ENCODE measurements around the gene RSBN1. TPM values are rescaled to one million over a fixed set of nuclear protein-coding genes. Genes with fewer than 3 reads are reported as not detected.

Gene RSBN1
- total and polyA plus RNA-seq, 2 donors (not counting 1 experiment from before 2014, with no cell fraction given), result 9.4 to 10.2 TPM

GRCh38 chr1:113786069-113786468 is 26.2 kb downstream of the RSBN1 start:
- no peak overlapping the region for H3K4me3 ChIP-seq (replicated peaks in 1 of 4; ENCODE audit: control extremely low read depth in 1 of 4, insufficient read depth in 1 of 4, low read depth in 3 of 4, low read length in 4 of 4)
- H3K4me1 ChIP-seq (ENCODE audit: control insufficient read depth, extremely low read depth, insufficient read depth, low read length), result peaks cover 2% of the 10 kb centered on the region
- no peaks in the 10 kb centered on the region for H3K36me3 ChIP-seq (ENCODE audit: control insufficient read depth, insufficient read depth, low read length)
- peaks cover 10% of the 10 kb centered on the region for H3K79me2 ChIP-seq (ENCODE audit: control insufficient read depth, insufficient read depth, low read length)
- H2AFZ ChIP-seq (ENCODE audit: low read length), result no peak overlapping the region
- no peaks in the 10 kb centered on the region for H3K9me3 ChIP-seq (ENCODE audit: control insufficient read depth, insufficient read depth, low read depth, low read length)
- peak; percentile 10 to 35 for DNase-seq (ENCODE audit: low read depth in 2 of 2)
- no peak overlapping the region for H3K9ac ChIP-seq (ENCODE audit: insufficient read depth, low read length)
- H3K27ac ChIP-seq (ENCODE audit: insufficient read depth, low read length), result no peak overlapping the region
- H3K27me3 ChIP-seq (ENCODE audit: control insufficient read depth, insufficient read depth, low read length), result no peaks in the 10 kb centered on the region
- H4K20me1 ChIP-seq (ENCODE audit: control insufficient read depth, extremely low read depth, insufficient read depth, low read length), result no peaks in the 10 kb centered on the region
- no peak overlapping the region for H3K4me2 ChIP-seq (ENCODE audit: extremely low read depth, insufficient read depth, low read length)
- TF ChIP-seq EZH2 (IDR thresholded peaks at IDR 0.05; ENCODE audit: low read length, missing control alignments), result no peak
- TF ChIP-seq CTCF (conservative IDR thresholded peaks at IDR 0.05 in 1 of 2, IDR thresholded peaks at IDR 0.05 in 1 of 2; ENCODE audit: low read depth in 1 of 2, low read length in 2 of 2), result no peak

DNA sequence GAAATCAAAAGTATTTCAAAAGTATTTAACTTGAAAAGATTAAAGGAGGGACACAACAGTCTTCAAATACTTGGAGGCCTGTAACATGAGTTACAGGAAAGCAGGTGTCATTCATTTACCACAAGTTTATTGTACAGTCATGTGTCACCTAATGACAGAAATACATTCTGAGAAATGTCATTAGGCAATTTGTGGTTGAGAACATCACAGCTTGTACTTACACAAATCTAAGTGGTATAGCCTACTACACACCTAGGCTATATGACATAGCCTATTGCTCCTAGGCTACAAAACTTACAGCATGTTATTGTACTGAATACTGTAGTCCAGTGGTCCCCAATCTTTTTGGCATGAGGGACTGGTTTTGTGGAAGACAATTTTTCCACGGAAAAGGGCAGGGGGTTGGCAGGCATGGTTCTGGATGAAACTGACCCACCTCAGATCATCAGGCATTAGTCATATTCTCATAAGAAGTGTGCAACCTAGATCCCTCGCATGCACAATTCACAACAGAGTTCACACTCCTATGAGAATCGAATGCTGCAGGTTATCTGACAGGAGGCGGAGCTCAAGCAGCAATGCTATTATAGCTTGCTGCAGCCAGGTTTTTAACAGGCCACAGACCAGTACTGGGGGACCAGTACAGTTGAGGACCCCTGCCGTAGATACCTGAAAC is 28.0 kb downstream of the RSBN1 start:
- TF ChIP-seq CTCF (conservative IDR thresholded peaks at IDR 0.05 in 1 of 2, IDR thresholded peaks at IDR 0.05 in 1 of 2; ENCODE audit: low read depth in 1 of 2, low read length in 2 of 2) (no peak), EZH2 (IDR thresholded peaks at IDR 0.05; ENCODE audit: low read length, missing control alignments) (no peak)
- Histone ChIP-seq H3K4me3 (replicated peaks in 1 of 4; ENCODE audit: control extremely low read depth in 1 of 4, insufficient read depth in 1 of 4, low read depth in 3 of 4, low read length in 4 of 4) (no peak overlapping the region), H3K79me2 (ENCODE audit: control insufficient read depth, insufficient read depth, low read length) (peaks cover 20% of the 10 kb centered on the region), H3K9ac (ENCODE audit: insufficient read depth, low read length) (no peak overlapping the region), H3K36me3 (ENCODE audit: control insufficient read depth, insufficient read depth, low read length) (no peaks in the 10 kb centered on the region), H3K4me1 (ENCODE audit: control insufficient read depth, extremely low read depth, insufficient read depth, low read length) (peaks cover 2% of the 10 kb centered on the region), H2AFZ (ENCODE audit: low read length) (no peak overlapping the region), H4K20me1 (ENCODE audit: control insufficient read depth, extremely low read depth, insufficient read depth, low read length) (no peaks in the 10 kb centered on the region), H3K27ac (ENCODE audit: insufficient read depth, low read length) (no peak overlapping the region), H3K4me2 (ENCODE audit: extremely low read depth, insufficient read depth, low read length) (no peak overlapping the region), H3K27me3 (ENCODE audit: control insufficient read depth, insufficient read depth, low read length) (no peaks in the 10 kb centered on the region), H3K9me3 (ENCODE audit: control insufficient read depth, insufficient read depth, low read depth, low read length) (no peaks in the 10 kb centered on the region)
- peak in 1 of 2 donors; percentile 56 for DNase-seq (ENCODE audit: low read depth in 2 of 2)

GRCh38 chr1:113783254-113784103 is 28.8 kb downstream of the RSBN1 start:
- Histone ChIP-seq H3K4me2 (ENCODE audit: extremely low read depth, insufficient read depth, low read length) (peak overlapping the region; percentile 33), H3K4me3 (replicated peaks in 1 of 4; ENCODE audit: control extremely low read depth in 1 of 4, insufficient read depth in 1 of 4, low read depth in 3 of 4, low read length in 4 of 4) (no peak overlapping the region), H3K27ac (ENCODE audit: insufficient read depth, low read length) (no peak overlapping the region), H3K27me3 (ENCODE audit: control insufficient read depth, insufficient read depth, low read length) (no peaks in the 10 kb centered on the region), H2AFZ (ENCODE audit: low read length) (no peak overlapping the region), H3K9ac (ENCODE audit: insufficient read depth, low read length) (no peak overlapping the region), H3K9me3 (ENCODE audit: control insufficient read depth, insufficient read depth, low read depth, low read length) (no peaks in the 10 kb centered on the region), H3K4me1 (ENCODE audit: control insufficient read depth, extremely low read depth, insufficient read depth, low read length) (peaks cover 2% of the 10 kb centered on the region), H3K79me2 (ENCODE audit: control insufficient read depth, insufficient read depth, low read length) (peaks cover 22% of the 10 kb centered on the region), H3K36me3 (ENCODE audit: control insufficient read depth, insufficient read depth, low read length) (no peaks in the 10 kb centered on the region), H4K20me1 (ENCODE audit: control insufficient read depth, extremely low read depth, insufficient read depth, low read length) (no peaks in the 10 kb centered on the region)
- DNase-seq (ENCODE audit: low read depth in 2 of 2), result peak; percentile 62 to 66
- TF ChIP-seq EZH2 (IDR thresholded peaks at IDR 0.05; ENCODE audit: low read length, missing control alignments) (no peak), CTCF (conservative IDR thresholded peaks at IDR 0.05 in 1 of 2, IDR thresholded peaks at IDR 0.05 in 1 of 2; ENCODE audit: low read depth in 1 of 2, low read length in 2 of 2) (no peak)

All from fibroblast of lung (primary cell).